IPS-11a (cell line): Measurements from ENCODE around the gene RAB33B.
"Not testable (repeated sequence)": the region's sequence is repeated elsewhere in the genome, so short reads cannot be mapped to it uniquely, and the experiment has no call there.

ENCODE experiments used
- H3K4me3 ChIP-seq: one replicate; pipeline ENCODE4 v1.5.1; 2013; ENCODE audit warnings: low read depth, low read length, control low read depth

Gene RAB33B

GRCh38 chr4:139461022-139461628 is 7.2 kb downstream of the RAB33B start:
- H3K4me3 ChIP-seq, result no peak overlapping the region

- H3K4me3 ChIP-seq, result not testable (repeated sequence)
These were observed 10.6 kb downstream of the RAB33B start for GRCh38 chr4:139464512-139464911.

GRCh38 chr4:139465922-139466321 is 12.0 kb downstream of the RAB33B start:
- no peak overlapping the region for H3K4me3 ChIP-seq

DNA sequence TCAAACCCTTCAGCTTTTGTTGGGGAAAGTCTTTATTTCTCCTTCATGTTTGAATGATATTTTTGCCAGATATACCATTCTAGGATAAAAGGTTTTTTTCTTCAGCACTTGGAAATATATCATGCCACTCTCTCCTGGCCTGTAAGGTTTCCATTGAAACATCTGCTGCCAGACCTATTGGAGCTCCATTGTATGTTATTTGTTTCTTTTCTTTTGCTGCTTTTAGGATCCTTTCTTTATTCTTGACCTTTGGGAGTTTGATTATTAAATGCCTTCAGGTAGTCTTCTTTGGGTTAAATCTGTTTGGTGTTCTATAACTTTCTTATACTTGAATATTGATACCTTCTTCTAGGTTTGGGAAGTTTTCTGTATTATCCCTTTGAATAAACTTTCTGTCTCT is 14.8 kb downstream of the RAB33B start:
- not testable (repeated sequence) for H3K4me3 ChIP-seq

DNA sequence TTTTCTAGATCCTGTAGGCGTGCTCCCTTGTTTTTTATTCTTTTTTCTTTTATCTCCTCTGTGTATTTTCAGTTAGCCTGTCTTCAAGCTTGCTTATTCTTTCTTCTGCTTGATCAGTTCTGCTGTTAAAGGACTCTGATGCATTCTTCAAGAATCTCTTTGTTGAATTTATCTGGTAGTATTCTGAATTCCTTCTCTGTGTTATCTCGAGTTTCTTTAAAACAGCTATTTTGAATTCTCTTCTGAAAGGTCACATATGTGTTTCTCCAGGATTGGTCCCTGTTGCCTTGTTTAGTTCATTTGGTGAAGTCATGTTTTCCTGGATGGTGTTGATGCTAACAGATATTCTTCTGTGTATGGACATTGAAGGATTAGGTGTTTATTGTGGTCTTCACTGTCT is 15.3 kb downstream of the RAB33B start:
- no peak overlapping the region for H3K4me3 ChIP-seq

DNA sequence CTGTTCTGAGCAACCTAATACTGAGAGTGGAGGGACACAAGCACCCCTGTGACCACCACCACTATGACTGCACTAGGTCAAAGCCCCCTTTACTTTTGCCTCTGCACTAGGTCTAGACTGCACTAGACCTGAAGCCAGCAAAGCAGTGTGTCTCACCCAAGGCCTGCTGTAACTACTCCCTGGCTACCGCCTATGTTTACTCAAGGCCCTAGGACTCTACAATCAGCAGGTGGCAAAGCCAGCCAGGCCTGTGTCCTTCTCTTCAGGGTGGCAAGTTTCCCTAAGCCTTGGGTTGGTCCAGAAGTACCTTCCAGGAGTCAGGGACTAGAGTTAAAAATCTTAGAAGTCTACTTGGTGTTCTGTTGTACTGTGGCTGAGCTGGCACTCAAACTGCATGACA is 15.9 kb downstream of the RAB33B start:
- no peak overlapping the region for H3K4me3 ChIP-seq

DNA sequence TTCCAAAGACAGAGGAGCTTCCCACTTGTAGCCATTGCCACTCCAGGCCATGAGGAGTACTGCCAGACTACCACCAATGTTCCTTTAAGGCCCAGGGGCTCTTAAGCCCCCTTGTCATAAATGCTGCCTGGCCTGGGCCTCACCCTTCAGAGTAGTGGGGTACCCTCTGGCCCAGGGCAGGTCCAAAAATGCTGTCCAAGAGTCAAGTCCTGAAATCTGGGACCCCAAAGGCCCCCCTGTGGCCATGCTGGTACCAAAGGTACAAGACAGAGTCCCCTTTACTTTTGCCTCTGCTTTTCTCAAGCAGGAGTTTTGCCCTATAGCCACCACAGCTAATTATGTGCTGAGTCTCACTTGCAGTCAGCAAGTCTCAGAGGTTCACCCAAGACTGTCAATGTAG is 16.4 kb downstream of the RAB33B start:
- H3K4me3 ChIP-seq, result no peak overlapping the region

DNA sequence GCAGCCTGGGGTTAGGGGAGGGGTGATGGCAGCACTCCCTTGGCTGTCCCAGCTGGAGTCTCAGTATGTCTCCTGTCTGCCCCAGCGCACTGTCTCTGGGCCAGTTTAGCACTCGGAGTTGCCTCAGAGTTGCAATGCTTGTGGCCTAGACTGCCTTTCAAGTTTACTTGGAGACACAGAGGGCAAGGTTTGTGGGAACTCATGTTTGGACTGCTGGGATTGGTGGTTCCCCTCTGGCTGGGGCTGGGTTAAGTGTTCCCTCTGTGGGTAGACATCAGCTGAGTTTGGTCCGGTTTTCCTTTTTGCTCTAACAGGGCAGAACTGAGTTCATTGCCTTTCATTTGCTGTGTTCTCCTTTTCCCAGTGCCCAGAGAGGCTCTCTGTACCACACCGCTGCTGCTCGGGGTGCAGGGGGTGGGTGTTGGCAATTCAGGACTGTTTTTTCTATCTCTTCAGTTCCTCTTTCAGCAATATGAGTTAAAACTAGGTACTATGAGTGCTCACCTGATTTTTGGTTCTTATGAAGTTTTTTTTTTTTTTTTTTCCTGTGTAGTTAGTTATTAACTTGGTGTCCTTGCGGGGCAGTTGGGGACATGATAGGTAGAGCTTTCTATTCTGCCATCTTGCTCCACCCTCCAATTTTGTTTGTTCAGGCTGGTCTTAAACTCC is 17.2 kb downstream of the RAB33B start:
- no peak overlapping the region for H3K4me3 ChIP-seq

DNA sequence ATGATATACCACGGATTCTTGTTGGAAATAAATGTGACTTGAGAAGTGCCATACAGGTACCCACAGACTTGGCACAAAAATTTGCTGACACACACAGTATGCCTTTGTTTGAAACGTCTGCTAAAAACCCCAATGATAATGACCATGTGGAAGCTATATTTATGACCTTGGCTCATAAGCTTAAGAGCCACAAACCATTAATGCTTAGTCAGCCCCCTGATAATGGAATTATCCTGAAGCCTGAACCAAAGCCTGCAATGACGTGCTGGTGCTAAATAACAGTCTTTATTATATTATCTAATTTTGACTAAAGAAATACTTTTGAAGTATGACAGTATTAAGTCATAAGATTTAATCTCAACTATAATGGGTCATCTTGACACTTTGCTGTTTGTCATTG is 18.9 kb downstream of the RAB33B start:
- H3K4me3 ChIP-seq, result no peak overlapping the region

- H3K4me3 ChIP-seq, result no peak overlapping the region
These were observed 22.4 kb downstream of the RAB33B start for GRCh38 chr4:139476363-139476762.

GRCh38 chr4:139481465-139481864 is 27.5 kb downstream of the RAB33B start:
- no peak overlapping the region for H3K4me3 ChIP-seq

- no peak overlapping the region for H3K4me3 ChIP-seq
These were observed 29.1 kb downstream of the RAB33B start for GRCh38 chr4:139483000-139483399.

GRCh38 chr4:139484783-139485311 is 30.9 kb downstream of the RAB33B start:
- no peak overlapping the region for H3K4me3 ChIP-seq

DNA sequence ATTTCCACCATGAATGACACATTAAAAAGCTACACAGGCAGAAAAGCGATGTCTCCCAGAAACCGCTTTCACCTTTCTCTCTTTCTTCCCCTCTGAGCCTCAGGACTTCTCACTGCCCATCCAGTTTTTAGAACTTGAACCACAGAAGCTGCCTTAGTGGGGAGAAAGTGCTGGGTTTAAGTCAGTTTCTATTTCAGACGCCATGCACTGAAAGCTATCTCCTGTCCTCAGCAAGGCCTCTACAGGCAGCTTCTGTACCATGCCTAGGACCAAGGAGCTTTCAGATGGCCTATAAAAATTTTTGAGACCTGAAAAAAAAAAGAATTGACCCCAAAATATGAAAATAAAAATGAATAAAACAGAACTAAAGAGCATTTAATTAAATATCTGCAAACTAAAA is 34.5 kb downstream of the RAB33B start:
- no peak overlapping the region for H3K4me3 ChIP-seq

DNA sequence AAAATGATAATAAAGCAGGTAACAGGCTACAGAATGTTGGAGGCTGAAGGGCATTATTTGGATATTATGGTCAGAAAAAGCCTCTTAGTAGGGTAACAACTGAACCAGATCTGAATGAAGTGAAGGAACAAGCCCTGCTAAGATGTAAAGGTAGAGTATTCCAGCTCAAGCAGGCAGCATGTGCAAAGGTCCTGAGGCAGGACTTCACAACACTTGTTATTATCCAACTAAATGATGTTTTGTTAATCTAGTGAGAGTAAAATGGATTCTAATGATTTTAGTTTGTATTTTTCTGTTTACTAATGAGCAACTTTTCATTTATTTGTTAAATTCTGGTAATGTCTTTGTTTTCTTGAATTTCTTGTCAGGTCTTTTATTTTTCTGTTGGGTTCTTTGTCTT is 35.7 kb downstream of the RAB33B start:
- H3K4me3 ChIP-seq, result no peak overlapping the region

GRCh38 chr4:139492429-139492828 is 38.5 kb downstream of the RAB33B start:
- H3K4me3 ChIP-seq, result no peak overlapping the region

DNA sequence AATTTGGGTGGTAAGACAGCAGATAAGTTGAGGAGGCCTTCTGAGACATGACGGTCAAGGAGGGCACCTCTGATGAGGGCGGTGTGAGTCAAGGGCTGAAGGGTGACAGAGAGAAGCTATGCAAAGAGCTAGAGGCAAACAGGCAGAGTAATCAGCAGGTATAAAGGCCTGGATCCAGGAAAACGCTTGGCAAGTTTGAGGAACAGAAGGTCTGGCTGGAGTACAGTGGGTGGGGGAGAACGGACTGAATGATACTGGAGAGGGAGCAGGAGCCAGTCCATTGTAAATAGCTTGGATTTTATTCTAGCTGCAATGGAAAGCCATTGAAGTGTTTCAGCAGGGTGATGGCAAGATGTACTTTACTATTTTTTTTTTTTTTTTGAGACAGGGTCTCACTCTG is 39.3 kb downstream of the RAB33B start:
- H3K4me3 ChIP-seq, result no peak overlapping the region

DNA sequence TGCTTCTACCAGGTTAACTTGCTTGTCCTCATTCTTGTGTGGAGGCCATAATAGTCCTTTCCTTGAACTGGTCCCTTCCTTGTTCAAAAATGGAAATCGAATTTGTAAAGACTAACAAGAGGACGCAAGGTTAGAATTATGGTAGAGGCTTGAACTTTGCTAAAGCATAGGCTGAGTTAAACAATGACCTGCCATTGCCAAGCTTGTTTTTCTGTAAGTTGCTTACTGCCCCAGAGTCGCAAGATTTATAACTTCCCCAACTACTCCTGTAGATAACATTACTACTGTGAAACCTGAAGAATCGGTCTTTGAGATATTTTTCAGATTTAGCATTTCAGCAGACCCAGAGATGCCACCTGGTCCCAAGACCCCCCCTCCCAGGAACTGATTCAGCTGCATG is 45.3 kb downstream of the RAB33B start:
- no peak overlapping the region for H3K4me3 ChIP-seq

DNA sequence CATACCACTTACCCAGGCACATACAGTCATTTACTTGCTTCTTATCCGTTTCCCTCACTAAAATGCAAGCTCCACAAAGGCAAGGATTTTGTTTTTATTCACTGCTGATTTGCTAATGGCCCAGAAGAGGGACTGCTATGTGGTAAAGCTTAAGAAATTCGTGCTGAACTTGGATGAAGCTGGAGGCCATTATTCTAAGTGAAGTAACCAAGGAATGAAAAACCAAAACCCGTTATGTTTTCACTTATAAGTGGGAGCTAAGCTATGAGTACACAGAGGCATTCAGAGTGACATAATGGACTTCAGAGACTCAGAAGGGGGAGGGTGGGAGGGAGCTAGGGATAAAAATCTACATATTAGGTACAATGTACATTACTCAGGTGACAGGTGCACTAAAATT is 47.2 kb downstream of the RAB33B start:
- no peak overlapping the region for H3K4me3 ChIP-seq

- H3K4me3 ChIP-seq, result no peak overlapping the region
These were observed 47.6 kb downstream of the RAB33B start for GRCh38 chr4:139501527-139501926.

- H3K4me3 ChIP-seq, result no peak overlapping the region
These were observed 48.3 kb downstream of the RAB33B start for GRCh38 chr4:139501927-139502899.
